ENCODE measurements around the gene LSM8. TPM values are rescaled to one million over a fixed set of nuclear protein-coding genes. Genes with fewer than 3 reads are reported as not detected.

The LSM8 gene
- total RNA-seq, 1 donor from 2014 or later, result 36.5 TPM

GRCh38 chr7:118158766-118159165, 25.2 kb upstream of the LSM8 start:
- peaks cover 1% of the 10 kb centered on the region for H3K27me3 Mint-ChIP-seq (ENCODE audit: unreplicated experiment)
- H3K36me3 Mint-ChIP-seq (ENCODE audit: unreplicated experiment), result peaks cover 10% of the 10 kb centered on the region
- no peak overlapping the region for H3K27ac Mint-ChIP-seq (ENCODE audit: unreplicated experiment)
- H3K9me3 Mint-ChIP-seq (ENCODE audit: unreplicated experiment), result peaks cover 5% of the 10 kb centered on the region
- H3K4me3 Mint-ChIP-seq (ENCODE audit: unreplicated experiment), result no peak overlapping the region
- no peak for DNase-seq
- TF ChIP-seq CTCF (IDR thresholded peaks at IDR 0.05; ENCODE audit: partially characterized antibody, unreplicated experiment), result no peak
- no peaks in the 10 kb centered on the region for H3K4me1 Mint-ChIP-seq (ENCODE audit: low read depth, unreplicated experiment)

GRCh38 chr7:118169146-118169545, 14.8 kb upstream of the LSM8 start:
- DNase-seq, result no peak
- no peak for TF ChIP-seq CTCF (IDR thresholded peaks at IDR 0.05; ENCODE audit: partially characterized antibody, unreplicated experiment)
- Mint-ChIP-seq H3K4me3 (ENCODE audit: unreplicated experiment) (no peak overlapping the region), H3K27me3 (ENCODE audit: unreplicated experiment) (no peaks in the 10 kb centered on the region), H3K27ac (ENCODE audit: unreplicated experiment) (no peak overlapping the region), H3K36me3 (ENCODE audit: unreplicated experiment) (no peaks in the 10 kb centered on the region), H3K9me3 (ENCODE audit: unreplicated experiment) (no peaks in the 10 kb centered on the region), H3K4me1 (ENCODE audit: low read depth, unreplicated experiment) (no peaks in the 10 kb centered on the region)

GRCh38 chr7:118175740-118176139, 8.2 kb upstream of the LSM8 start:
- peaks cover 1% of the 10 kb centered on the region for H3K27me3 Mint-ChIP-seq (ENCODE audit: unreplicated experiment)
- H3K4me3 Mint-ChIP-seq (ENCODE audit: unreplicated experiment), result no peak overlapping the region
- no peak for TF ChIP-seq CTCF (IDR thresholded peaks at IDR 0.05; ENCODE audit: partially characterized antibody, unreplicated experiment)
- no peaks in the 10 kb centered on the region for H3K36me3 Mint-ChIP-seq (ENCODE audit: unreplicated experiment)
- H3K9me3 Mint-ChIP-seq (ENCODE audit: unreplicated experiment), result no peaks in the 10 kb centered on the region
- H3K4me1 Mint-ChIP-seq (ENCODE audit: low read depth, unreplicated experiment), result no peaks in the 10 kb centered on the region
- H3K27ac Mint-ChIP-seq (ENCODE audit: unreplicated experiment), result no peak overlapping the region
- no peak for DNase-seq

GRCh38 chr7:118179191-118179590, 4.8 kb upstream of the LSM8 start:
- H3K4me3 Mint-ChIP-seq (ENCODE audit: unreplicated experiment), result no peak overlapping the region
- no peaks in the 10 kb centered on the region for H3K9me3 Mint-ChIP-seq (ENCODE audit: unreplicated experiment)
- TF ChIP-seq CTCF (IDR thresholded peaks at IDR 0.05; ENCODE audit: partially characterized antibody, unreplicated experiment), result no peak
- peaks cover 2% of the 10 kb centered on the region for H3K4me1 Mint-ChIP-seq (ENCODE audit: low read depth, unreplicated experiment)
- DNase-seq, result no peak
- no peak overlapping the region for H3K27ac Mint-ChIP-seq (ENCODE audit: unreplicated experiment)
- no peaks in the 10 kb centered on the region for H3K36me3 Mint-ChIP-seq (ENCODE audit: unreplicated experiment)
- peaks cover 1% of the 10 kb centered on the region for H3K27me3 Mint-ChIP-seq (ENCODE audit: unreplicated experiment)

- H3K4me3 Mint-ChIP-seq (ENCODE audit: unreplicated experiment), result peak overlapping the region; percentile 98
Measured at GRCh38 chr7:118182593-118183427, 1.2 kb upstream of the LSM8 start.

More at GRCh38 chr7:118182593-118183427, 1.2 kb upstream of the LSM8 start:
- TF ChIP-seq CTCF (IDR thresholded peaks at IDR 0.05; ENCODE audit: partially characterized antibody, unreplicated experiment), result no peak
- no peak for DNase-seq
- H3K27ac Mint-ChIP-seq (ENCODE audit: unreplicated experiment), result peak overlapping the region; percentile 97
- H3K27me3 Mint-ChIP-seq (ENCODE audit: unreplicated experiment), result peaks cover 4% of the 10 kb centered on the region
- no peaks in the 10 kb centered on the region for H3K36me3 Mint-ChIP-seq (ENCODE audit: unreplicated experiment)
- H3K9me3 Mint-ChIP-seq (ENCODE audit: unreplicated experiment), result peaks cover 5% of the 10 kb centered on the region
- H3K4me1 Mint-ChIP-seq (ENCODE audit: low read depth, unreplicated experiment), result peaks cover 9% of the 10 kb centered on the region

Measured in glutamatergic neuron (in vitro differentiated cells).